Keratinocyte (primary cell): ENCODE results near the gene ASXL2.

ENCODE experiments used
- EZH2 ChIP-seq: IDR thresholded peaks from one replicate; pipeline ENCODE4 v1.6.1; 2012; ENCODE audit warnings: inconsistent platforms, mild to moderate bottlenecking, low read length, moderate library complexity
- TF ChIP-seq, protein P1 (sequence below), 3 experiments: IDR thresholded peaks in 1 of 3; conservative IDR thresholded peaks in 1 of 3; optimal IDR thresholded peaks in 1 of 3; 2 replicates in 2 of 3; 3 replicates in 1 of 3; pipeline versions ENCODE3 to v1.5.1; 2011; ENCODE audit warnings: low read length in 3 of 3, mild to moderate bottlenecking in 3 of 3, moderate library complexity in 2 of 3, control low read depth in 1 of 3, inconsistent platforms in 1 of 3; ENCODE audit not compliant: insufficient read depth in 2 of 3; ENCODE audit errors: extremely low read depth in 1 of 3

DNA sequence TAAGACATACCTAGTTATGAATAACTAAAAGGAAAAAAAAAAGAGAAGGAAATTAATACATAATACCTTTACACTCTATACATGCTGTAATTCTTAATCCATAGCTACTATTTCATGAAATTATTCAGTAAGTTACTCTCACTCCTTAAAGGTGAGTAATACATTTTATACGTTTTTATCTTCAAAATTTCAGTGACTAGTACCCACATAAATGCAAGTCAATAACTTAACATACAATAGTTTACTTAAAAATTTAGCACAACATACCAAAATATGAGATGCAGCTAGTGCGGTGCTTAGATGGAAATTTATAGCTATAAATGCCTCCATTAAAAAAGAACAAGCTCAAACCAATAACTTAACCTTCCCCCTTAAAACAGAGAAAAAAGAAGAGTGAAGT is 168.9 kb downstream of the ASXL2 start:
- TF ChIP-seq, protein P1, sequence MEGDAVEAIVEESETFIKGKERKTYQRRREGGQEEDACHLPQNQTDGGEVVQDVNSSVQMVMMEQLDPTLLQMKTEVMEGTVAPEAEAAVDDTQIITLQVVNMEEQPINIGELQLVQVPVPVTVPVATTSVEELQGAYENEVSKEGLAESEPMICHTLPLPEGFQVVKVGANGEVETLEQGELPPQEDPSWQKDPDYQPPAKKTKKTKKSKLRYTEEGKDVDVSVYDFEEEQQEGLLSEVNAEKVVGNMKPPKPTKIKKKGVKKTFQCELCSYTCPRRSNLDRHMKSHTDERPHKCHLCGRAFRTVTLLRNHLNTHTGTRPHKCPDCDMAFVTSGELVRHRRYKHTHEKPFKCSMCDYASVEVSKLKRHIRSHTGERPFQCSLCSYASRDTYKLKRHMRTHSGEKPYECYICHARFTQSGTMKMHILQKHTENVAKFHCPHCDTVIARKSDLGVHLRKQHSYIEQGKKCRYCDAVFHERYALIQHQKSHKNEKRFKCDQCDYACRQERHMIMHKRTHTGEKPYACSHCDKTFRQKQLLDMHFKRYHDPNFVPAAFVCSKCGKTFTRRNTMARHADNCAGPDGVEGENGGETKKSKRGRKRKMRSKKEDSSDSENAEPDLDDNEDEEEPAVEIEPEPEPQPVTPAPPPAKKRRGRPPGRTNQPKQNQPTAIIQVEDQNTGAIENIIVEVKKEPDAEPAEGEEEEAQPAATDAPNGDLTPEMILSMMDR (optimal IDR thresholded peaks at IDR 0.05 in 1 of 3, IDR thresholded peaks at IDR 0.05 in 1 of 3, conservative IDR thresholded peaks at IDR 0.05 in 1 of 3; ENCODE audit: extremely low read depth in 1 of 3, insufficient read depth in 2 of 3, low read length in 3 of 3): no peak
- TF ChIP-seq EZH2: no peak
